Midbrain (tissue), 1 donor: ENCODE measurements around the gene VPS13C.
"Not testable (repeated sequence)": the region's sequence is repeated elsewhere in the genome, so short reads cannot be mapped to it uniquely, and the experiment has no call there.

ENCODE experiments used
- DNase-seq: peaks from one replicate; lab custom pipeline; 2025; lab: John Stamatoyannopoulos, UW

Gene VPS13C

GRCh38 chr15:62075595-62076277 is 15.5 kb upstream of the VPS13C start:
- DNase-seq, result no peak

GRCh38 chr15:62071711-62072308 is 11.6 kb upstream of the VPS13C start:
- DNase-seq, result peak; percentile 51

GRCh38 chr15:62069551-62069950 is 9.3 kb upstream of the VPS13C start:
- DNase-seq, result no peak

- DNase-seq, result no peak
Observed at GRCh38 chr15:62068810-62069167, 8.5 kb upstream of the VPS13C start.

- DNase-seq, result peak; percentile 33
Observed at GRCh38 chr15:62068071-62068809, 8.0 kb upstream of the VPS13C start.

GRCh38 chr15:62067448-62068044 is 7.3 kb upstream of the VPS13C start:
- DNase-seq, result peak; percentile 11

- DNase-seq, result no peak
Observed at GRCh38 chr15:62066663-62067447, 6.6 kb upstream of the VPS13C start, which contains the start of gene C2CD4A. Gene C2CD4A, plus strand, starts transcription at chr15:62066977. Its CDS starts 637 bp downstream, at chr15:62067614.

- DNase-seq, result no peak
Observed at GRCh38 chr15:62063825-62064635, 3.8 kb upstream of the VPS13C start.

GRCh38 chr15:62060896-62061280 is 641 bp upstream of the VPS13C start:
- DNase-seq, result peak; percentile 59

GRCh38 chr15:62059816-62060112 is 483 bp downstream of the VPS13C start:
- DNase-seq, result peak; percentile 69

GRCh38 chr15:62059108-62059815 is 985 bp downstream of the VPS13C start:
- DNase-seq, result no peak

GRCh38 chr15:62058327-62059028 is 1.8 kb downstream of the VPS13C start:
- no peak for DNase-seq

- no peak for DNase-seq
Observed at GRCh38 chr15:62057341-62057980, 2.8 kb downstream of the VPS13C start.

- no peak for DNase-seq
Observed at GRCh38 chr15:62054979-62055378, 5.3 kb downstream of the VPS13C start.

GRCh38 chr15:62053439-62054085 is 6.7 kb downstream of the VPS13C start:
- no peak for DNase-seq

GRCh38 chr15:62052713-62053112 is 7.5 kb downstream of the VPS13C start:
- no peak for DNase-seq

- DNase-seq, result no peak
Observed at GRCh38 chr15:62051166-62051565, 9.1 kb downstream of the VPS13C start.

- DNase-seq, result no peak
Observed at GRCh38 chr15:62050115-62050514, 10.1 kb downstream of the VPS13C start.

- DNase-seq, result not testable (repeated sequence)
Observed at GRCh38 chr15:62048254-62048653, 12.0 kb downstream of the VPS13C start.
